Brain microvascular endothelial cell (primary cell): Measurements from ENCODE around the gene NETO1.

Experiments used
- DNase-seq: peaks from one replicate; pipeline ENCODE4 v3.0.0-alpha.2; 2020
- H3K27ac ChIP-seq: fragments of 250-450 bp; sonication (Bioruptor Pico); 2 replicates; pipeline ENCODE4 v1.5.1; 2020; ENCODE audit warnings: mild to moderate bottlenecking, moderate library complexity
- H3K27me3 ChIP-seq: fragments of 250-450 bp; sonication (Bioruptor Pico); replicated peaks from 2 replicates; pipeline ENCODE4 v1.5.1; 2020; ENCODE audit warnings: mild to moderate bottlenecking
- H3K36me3 ChIP-seq: fragments of 250-450 bp; sonication (Bioruptor Pico); replicated peaks from 2 replicates; pipeline ENCODE4 v1.5.1; 2020; ENCODE audit warnings: mild to moderate bottlenecking
- H3K4me3 ChIP-seq: 2 replicates; pipeline ENCODE4 v1.5.1; 2011; ENCODE audit warnings: low read depth, mild to moderate bottlenecking, control low read depth, low read length, moderate library complexity
- in situ Hi-C: cut with HindIII; loops from 2 replicates; pipeline ENCODE4 v1.10.0; 2017; ENCODE audit warnings: low sequenced_read_pairs, low pct_ligation_motif_present
- TF ChIP-seq, protein P1 (sequence below): IDR thresholded peaks from 2 replicates; pipeline ENCODE4 v1.5.1; 2011; ENCODE audit warnings: low read depth, mild to moderate bottlenecking, moderate library complexity, low read length, control low read depth, inconsistent platforms; ENCODE audit errors: missing control alignments

Gene NETO1

DNA sequence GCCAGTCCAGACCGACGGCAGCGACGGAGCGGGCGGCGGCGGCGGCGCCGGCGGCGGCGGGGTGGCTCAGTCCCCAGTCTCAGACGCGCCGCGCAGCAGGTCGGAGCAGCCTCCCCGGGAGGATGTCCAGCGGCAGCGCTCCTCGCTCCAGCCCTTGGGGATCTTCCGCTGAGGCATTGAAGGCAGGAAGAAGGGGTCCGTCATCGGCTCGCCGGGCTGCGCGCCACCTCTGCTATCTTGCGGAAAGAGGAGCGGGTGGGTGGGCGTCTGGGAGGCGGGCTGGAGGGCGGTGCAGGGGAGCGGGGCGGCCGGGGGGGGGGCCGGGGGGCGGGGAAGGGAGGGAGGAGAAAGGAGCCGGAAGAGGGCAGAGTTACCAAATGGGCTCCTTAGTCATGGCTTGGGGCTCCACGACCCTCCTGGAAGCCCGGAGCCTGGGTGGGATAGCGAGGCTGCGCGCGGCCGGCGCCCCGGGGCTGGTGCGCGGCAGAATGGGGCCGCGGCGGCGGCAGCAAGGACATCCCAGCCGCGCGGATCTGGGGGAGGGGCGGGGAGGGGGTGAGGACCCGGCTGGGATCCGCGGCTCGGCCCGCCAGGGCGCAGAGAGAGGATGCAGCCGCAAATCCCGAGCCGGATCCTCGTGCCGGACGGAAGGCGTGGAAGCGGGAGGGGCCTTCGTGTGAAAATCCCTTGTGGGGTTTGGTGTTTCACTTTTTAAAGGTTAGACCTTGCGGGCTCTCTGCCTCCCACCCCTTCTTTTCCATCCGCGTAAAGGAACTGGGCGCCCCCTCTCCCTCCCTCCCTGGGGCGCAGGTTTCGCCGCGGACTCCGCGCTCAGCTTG lies at the start of gene NETO1:
Gene NETO1 (minus strand): TSS at position 242 of the 839 bp plus-strand sequence. CDS start 696 bp downstream, outside the sequence.
- TF ChIP-seq, protein P1, sequence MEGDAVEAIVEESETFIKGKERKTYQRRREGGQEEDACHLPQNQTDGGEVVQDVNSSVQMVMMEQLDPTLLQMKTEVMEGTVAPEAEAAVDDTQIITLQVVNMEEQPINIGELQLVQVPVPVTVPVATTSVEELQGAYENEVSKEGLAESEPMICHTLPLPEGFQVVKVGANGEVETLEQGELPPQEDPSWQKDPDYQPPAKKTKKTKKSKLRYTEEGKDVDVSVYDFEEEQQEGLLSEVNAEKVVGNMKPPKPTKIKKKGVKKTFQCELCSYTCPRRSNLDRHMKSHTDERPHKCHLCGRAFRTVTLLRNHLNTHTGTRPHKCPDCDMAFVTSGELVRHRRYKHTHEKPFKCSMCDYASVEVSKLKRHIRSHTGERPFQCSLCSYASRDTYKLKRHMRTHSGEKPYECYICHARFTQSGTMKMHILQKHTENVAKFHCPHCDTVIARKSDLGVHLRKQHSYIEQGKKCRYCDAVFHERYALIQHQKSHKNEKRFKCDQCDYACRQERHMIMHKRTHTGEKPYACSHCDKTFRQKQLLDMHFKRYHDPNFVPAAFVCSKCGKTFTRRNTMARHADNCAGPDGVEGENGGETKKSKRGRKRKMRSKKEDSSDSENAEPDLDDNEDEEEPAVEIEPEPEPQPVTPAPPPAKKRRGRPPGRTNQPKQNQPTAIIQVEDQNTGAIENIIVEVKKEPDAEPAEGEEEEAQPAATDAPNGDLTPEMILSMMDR: no peak
- Histone ChIP-seq H3K27ac (no peak within 1 kb of the TSS), H3K27me3 (peaks cover 8% of the 10 kb centered on the region), H3K36me3 (no peaks in the 10 kb centered on the region), H3K4me3 (peak within 1 kb of the TSS; percentile 51)
- DNase-seq: no peak
- in situ Hi-C loops: no loop called here

DNA sequence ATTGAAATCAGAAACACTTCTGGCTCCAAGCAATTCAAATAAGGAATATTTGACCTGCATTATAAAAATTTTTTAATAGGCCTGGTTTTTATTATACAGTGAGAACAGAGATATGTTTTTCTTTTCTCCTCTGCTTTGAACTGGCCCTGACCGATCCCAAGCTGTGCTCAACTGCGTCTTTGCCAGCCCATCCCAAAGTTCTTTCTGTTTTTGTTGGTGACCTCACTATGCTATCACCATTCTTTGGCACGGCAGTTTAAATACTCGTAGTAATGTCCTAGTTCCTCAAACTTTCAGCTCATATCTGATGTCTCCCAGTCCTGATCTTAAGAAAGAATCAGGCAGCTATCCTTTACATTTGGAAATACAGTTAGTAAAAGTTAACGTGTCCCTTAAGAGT lies 42.3 kb upstream of the NETO1 start:
- DNase-seq: peak; percentile 43
- Histone ChIP-seq H3K4me3 (no peak overlapping the region), H3K27ac (no peak overlapping the region), H3K36me3 (no peaks in the 10 kb centered on the region), H3K27me3 (no peaks in the 10 kb centered on the region)
- in situ Hi-C loops: no loop called here
- TF ChIP-seq, protein P1: no peak

DNA sequence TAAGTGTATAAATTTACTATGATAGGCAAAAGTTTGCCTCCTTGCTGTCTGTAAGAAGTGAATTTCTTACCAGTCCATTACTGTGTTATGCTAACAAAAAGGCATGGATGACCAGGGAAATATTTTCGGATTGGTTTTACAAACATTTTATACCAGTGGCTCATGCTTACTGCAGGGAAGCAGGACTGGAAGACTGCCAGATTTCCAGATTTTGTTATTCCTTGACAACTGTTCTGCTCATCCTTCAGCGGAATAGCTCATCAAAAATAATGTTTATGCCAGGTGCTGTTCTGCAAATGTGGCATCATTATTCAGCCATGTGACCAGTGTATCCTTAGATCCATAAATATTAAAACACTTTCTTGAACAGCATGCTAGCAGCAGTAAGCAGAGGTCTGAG lies 40.4 kb upstream of the NETO1 start:
- H3K27ac ChIP-seq: no peak overlapping the region
- no peaks in the 10 kb centered on the region for H3K36me3 ChIP-seq
- H3K4me3 ChIP-seq: no peak overlapping the region
- in situ Hi-C loops: no loop called here
- H3K27me3 ChIP-seq: no peaks in the 10 kb centered on the region
- TF ChIP-seq, protein P1: no peak
- DNase-seq: peak; percentile 0

DNA sequence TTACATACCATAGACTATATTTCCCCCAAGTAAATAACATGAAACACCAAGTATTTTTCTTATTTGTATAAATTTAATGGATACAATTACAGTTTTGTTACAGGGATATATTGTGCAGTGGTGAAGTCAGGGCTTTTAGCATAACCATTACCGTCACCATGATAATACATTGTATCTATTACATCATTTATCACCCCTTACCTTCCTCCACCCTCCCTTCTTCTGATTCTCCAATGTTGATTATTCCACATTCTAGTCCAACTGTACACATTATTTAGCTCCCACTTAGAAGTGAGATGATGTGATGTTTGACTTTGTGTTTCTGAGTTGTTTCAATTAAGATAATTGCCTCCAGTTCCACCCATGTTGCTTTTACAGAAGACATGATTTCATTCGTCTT lies 35.2 kb upstream of the NETO1 start:
- in situ Hi-C loops: no loop called here
- Histone ChIP-seq H3K36me3 (no peaks in the 10 kb centered on the region), H3K27me3 (no peaks in the 10 kb centered on the region), H3K4me3 (no peak overlapping the region), H3K27ac (no peak overlapping the region)
- DNase-seq: no peak
- TF ChIP-seq, protein P1: no peak

DNA sequence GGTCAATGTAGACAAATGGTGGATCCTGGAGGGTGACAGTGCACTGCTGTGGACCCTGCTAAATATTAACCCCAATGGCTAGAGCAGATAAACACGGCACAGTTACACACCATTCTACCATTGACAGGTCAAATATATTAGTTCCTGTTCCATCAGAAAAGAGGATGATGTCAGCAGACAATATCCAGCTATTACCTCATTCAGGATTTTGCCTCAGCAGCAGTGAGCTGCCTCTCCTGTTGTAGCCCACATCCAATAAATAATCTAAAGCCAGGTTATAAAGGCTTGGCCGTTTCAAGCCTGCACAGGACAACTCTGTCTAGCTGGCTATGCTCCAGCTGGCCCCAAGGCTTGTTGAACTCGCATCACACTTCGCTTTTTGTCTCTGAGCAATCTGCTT lies 31.6 kb upstream of the NETO1 start:
- in situ Hi-C loops: no loop called here
- Histone ChIP-seq H3K27me3 (no peaks in the 10 kb centered on the region), H3K36me3 (no peaks in the 10 kb centered on the region), H3K4me3 (no peak overlapping the region), H3K27ac (no peak overlapping the region)
- TF ChIP-seq, protein P1: no peak
- no peak for DNase-seq

- no peaks in the 10 kb centered on the region for H3K27me3 ChIP-seq
- H3K4me3 ChIP-seq: no peak overlapping the region
- no peak for DNase-seq
- in situ Hi-C loops: no loop called here
- H3K27ac ChIP-seq: no peak overlapping the region
- TF ChIP-seq, protein P1: no peak
- no peaks in the 10 kb centered on the region for H3K36me3 ChIP-seq
Measured at GRCh38 chr18:72898870-72899269, 31.1 kb upstream of the NETO1 start.
